Measurements from ENCODE around the gene FHIP2A.
A peak's percentile ranks its signal among the peaks of the same experiment; 100 is the strongest.
"Not testable (repeated sequence)": the region's sequence is repeated elsewhere in the genome, so short reads cannot be mapped to it uniquely, and the experiment has no call there.

Gene FHIP2A

GRCh38 chr10:114821293-114821914, at the start of gene FHIP2A:
Gene FHIP2A, plus strand, starts transcription at chr10:114821780. Its CDS starts 299 bp downstream, at chr10:114822079.
- peak; percentile 49 for DNase-seq

- no peak for DNase-seq
Measured at GRCh38 chr10:114772496-114773196, 48.9 kb upstream of the FHIP2A start.

GRCh38 chr10:114773197-114773532, 48.4 kb upstream of the FHIP2A start:
- DNase-seq = no peak

GRCh38 chr10:114775082-114775481, 46.5 kb upstream of the FHIP2A start:
- DNase-seq = not testable (repeated sequence)

GRCh38 chr10:114777415-114777814, 44.2 kb upstream of the FHIP2A start:
- no peak for DNase-seq

- DNase-seq = no peak
Measured at GRCh38 chr10:114779803-114780576, 41.6 kb upstream of the FHIP2A start.

GRCh38 chr10:114780577-114781184, 40.9 kb upstream of the FHIP2A start:
- no peak for DNase-seq

GRCh38 chr10:114782666-114783065, 38.9 kb upstream of the FHIP2A start:
- no peak for DNase-seq

- DNase-seq = no peak
Measured at GRCh38 chr10:114783686-114784085, 37.9 kb upstream of the FHIP2A start.

GRCh38 chr10:114786492-114786891, 35.1 kb upstream of the FHIP2A start:
- not testable (repeated sequence) for DNase-seq

- not testable (repeated sequence) for DNase-seq
Measured at GRCh38 chr10:114787131-114787530, 34.4 kb upstream of the FHIP2A start.

- DNase-seq = no peak
Measured at GRCh38 chr10:114791768-114792167, 29.8 kb upstream of the FHIP2A start.

- no peak for DNase-seq
Measured at GRCh38 chr10:114795039-114795438, 26.5 kb upstream of the FHIP2A start.

- no peak for DNase-seq
Measured at GRCh38 chr10:114800361-114800760, 21.2 kb upstream of the FHIP2A start.

GRCh38 chr10:114801411-114801813, 20.2 kb upstream of the FHIP2A start:
- DNase-seq = no peak

- DNase-seq = no peak
Measured at GRCh38 chr10:114802177-114802576, 19.4 kb upstream of the FHIP2A start.

- no peak for DNase-seq
Measured at GRCh38 chr10:114806562-114807391, 14.8 kb upstream of the FHIP2A start.

GRCh38 chr10:114808982-114809381, 12.6 kb upstream of the FHIP2A start:
- no peak for DNase-seq

- no peak for DNase-seq
Measured at GRCh38 chr10:114810926-114811325, 10.7 kb upstream of the FHIP2A start.

GRCh38 chr10:114811862-114812261, 9.7 kb upstream of the FHIP2A start:
- no peak for DNase-seq

- DNase-seq = no peak
Measured at GRCh38 chr10:114815791-114816190, 5.8 kb upstream of the FHIP2A start.

GRCh38 chr10:114816308-114816707, 5.3 kb upstream of the FHIP2A start:
- DNase-seq = no peak

GRCh38 chr10:114819322-114819721, 2.3 kb upstream of the FHIP2A start:
- DNase-seq = no peak
